ENCODE results near the gene RREB1. TPM values are rescaled to one million over a fixed set of nuclear protein-coding genes. Genes with fewer than 3 reads are reported as not detected.
A peak's percentile ranks its signal among the peaks of the same experiment; 100 is the strongest.
"Not testable (repeated sequence)": the region's sequence is repeated elsewhere in the genome, so short reads cannot be mapped to it uniquely, and the experiment has no call there.

RREB1 gene
- total and polyA plus RNA-seq, 7 experiments from 2014 or later = 4.2 to 56.7 (median 49.2) TPM

- Mint-ChIP-seq H3K27me3 (peaks cover 7 to 28% (median 16%) of the 10 kb centered on the region in 5 donors), H3K9me3 (peaks cover 0 to 13% (median 3%) of the 10 kb centered on the region in 11 donors), H3K4me3 (peak overlapping the region in 5 of 10 donors; percentile 58 to 97 (median 88)), H3K36me3 (peaks cover 0 to 7% (median 0%) of the 10 kb centered on the region in 5 donors), H3K27ac (peak overlapping the region in 1 of 9 donors; percentile 24), H3K4me1 (peaks cover 7 to 26% (median 20%) of the 10 kb centered on the region in 7 donors)
- ChIA-PET CTCF (no interaction called here), POLR2A (no interaction called here)
- H3K9me3 ChIP-seq (ENCODE audit: control insufficient read depth in 2 of 3, low read length in 3 of 3) = no peaks in the 10 kb centered on the region
- H3K36me3 ChIP-seq (ENCODE audit: control insufficient read depth in 2 of 3, insufficient read depth in 3 of 3, low read length in 3 of 3) = no peaks in the 10 kb centered on the region
- H3K27ac ChIP-seq (ENCODE audit: low read depth, low read length) = no peak overlapping the region
- DNase-seq (no peak), ATAC-seq (no peak)
- H3K4me3 ChIP-seq (ENCODE audit: low read length) = no peak overlapping the region
- no peaks in the 10 kb centered on the region for H3K27me3 ChIP-seq (ENCODE audit: control insufficient read depth in 2 of 2, insufficient read depth in 2 of 2, low read length in 2 of 2)
- H3K4me1 ChIP-seq (ENCODE audit: control insufficient read depth in 2 of 2, insufficient read depth in 2 of 2, low read length in 2 of 2) = no peaks in the 10 kb centered on the region
- intact Hi-C loops (cut with micrococcal nuclease) = no loop called here
These were observed 155.2 kb downstream of the RREB1 start for GRCh38 chr6:7262746-7263518.

DNA sequence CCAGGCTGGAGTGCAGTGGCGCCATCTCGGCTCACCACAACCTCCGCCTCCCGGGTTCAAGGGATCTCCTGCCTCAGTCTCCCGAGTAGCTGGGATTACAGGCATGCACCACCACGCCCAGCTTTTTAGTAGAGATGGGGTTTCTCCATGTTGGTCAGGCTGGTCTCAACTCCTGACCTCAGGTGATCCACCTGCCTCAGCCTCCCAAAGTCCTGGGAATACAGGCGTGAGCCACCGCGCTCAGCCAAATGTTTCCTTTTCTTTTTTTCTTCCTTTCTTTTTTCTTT lies 155.7 kb downstream of the RREB1 start:
- intact Hi-C loops (cut with micrococcal nuclease); H3K4me3 Mint-ChIP-seq; H3K36me3 ChIP-seq (ENCODE audit: control insufficient read depth in 2 of 3, insufficient read depth in 3 of 3, low read length in 3 of 3); H3K27ac ChIP-seq (ENCODE audit: low read depth, low read length); H3K4me3 ChIP-seq (ENCODE audit: low read length); H3K4me1 ChIP-seq (ENCODE audit: control insufficient read depth in 2 of 2, insufficient read depth in 2 of 2, low read length in 2 of 2); POLR2A ChIA-PET; CTCF ChIA-PET; ATAC-seq; H3K9me3 ChIP-seq (ENCODE audit: control insufficient read depth in 2 of 3, low read length in 3 of 3); H3K27me3 ChIP-seq (ENCODE audit: control insufficient read depth in 2 of 2, insufficient read depth in 2 of 2, low read length in 2 of 2); DNase-seq; H3K27ac Mint-ChIP-seq: not testable (repeated sequence)
- peaks cover 0 to 10% (median 0%) of the 10 kb centered on the region in 5 donors for H3K36me3 Mint-ChIP-seq
- H3K9me3 Mint-ChIP-seq = peaks cover 0 to 13% (median 2%) of the 10 kb centered on the region in 11 donors
- H3K4me1 Mint-ChIP-seq = peaks cover 7 to 26% (median 20%) of the 10 kb centered on the region in 7 donors
- H3K27me3 Mint-ChIP-seq = peaks cover 7 to 28% (median 16%) of the 10 kb centered on the region in 5 donors

DNA sequence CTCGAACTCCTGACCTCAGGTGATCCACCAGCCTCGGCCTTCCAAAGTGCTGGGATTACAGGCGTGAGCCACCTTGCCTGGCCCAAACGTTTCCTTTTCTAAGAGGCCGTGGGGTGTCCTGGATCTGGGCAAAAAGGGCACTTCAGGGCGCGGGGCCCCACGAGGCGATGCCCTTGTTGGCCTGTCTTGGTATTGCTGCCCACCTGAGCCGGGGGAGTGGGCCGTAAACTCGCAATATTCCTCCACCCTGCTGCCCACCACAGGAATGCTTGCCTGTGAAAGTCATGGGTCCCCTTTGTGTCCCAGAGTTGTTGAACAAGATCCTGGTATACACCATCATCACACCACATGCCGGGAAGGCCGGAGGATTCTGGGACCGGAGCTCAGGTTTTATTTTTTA lies 156.3 kb downstream of the RREB1 start:
- ATAC-seq = no peak
- ChIA-PET CTCF (interaction anchor here (0.8 kb wide), 1 partner anchor 352 kb away, joined by 5 read pairs; no protein-coding TSS in a partner anchor), POLR2A (no interaction called here)
- intact Hi-C loops (cut with micrococcal nuclease) = no loop called here
- Histone ChIP-seq H3K27ac (ENCODE audit: low read depth, low read length) (no peak overlapping the region), H3K9me3 (ENCODE audit: control insufficient read depth in 2 of 3, low read length in 3 of 3) (no peaks in the 10 kb centered on the region), H3K27me3 (ENCODE audit: control insufficient read depth in 2 of 2, insufficient read depth in 2 of 2, low read length in 2 of 2) (no peaks in the 10 kb centered on the region), H3K4me1 (ENCODE audit: control insufficient read depth in 2 of 2, insufficient read depth in 2 of 2, low read length in 2 of 2) (no peaks in the 10 kb centered on the region), H3K4me3 (ENCODE audit: low read length) (no peak overlapping the region), H3K36me3 (ENCODE audit: control insufficient read depth in 2 of 3, insufficient read depth in 3 of 3, low read length in 3 of 3) (no peaks in the 10 kb centered on the region)
- no peak overlapping the region for H3K27ac Mint-ChIP-seq
- peaks cover 0 to 13% (median 2%) of the 10 kb centered on the region in 11 donors for H3K9me3 Mint-ChIP-seq
- peaks cover 0 to 10% (median 0%) of the 10 kb centered on the region in 5 donors for H3K36me3 Mint-ChIP-seq
- peaks cover 7 to 28% (median 16%) of the 10 kb centered on the region in 5 donors for H3K27me3 Mint-ChIP-seq
- peaks cover 7 to 26% (median 20%) of the 10 kb centered on the region in 7 donors for H3K4me1 Mint-ChIP-seq
- no peak overlapping the region for H3K4me3 Mint-ChIP-seq
- no peak for DNase-seq

GRCh38 chr6:7264686-7265384 lies 157.1 kb downstream of the RREB1 start:
- Mint-ChIP-seq H3K9me3 (peaks cover 0 to 13% (median 2%) of the 10 kb centered on the region in 11 donors), H3K4me1 (peaks cover 7 to 21% (median 18%) of the 10 kb centered on the region in 7 donors), H3K27ac (peak overlapping the region in 1 of 9 donors; percentile 3), H3K27me3 (peaks cover 7 to 20% (median 9%) of the 10 kb centered on the region in 5 donors), H3K4me3 (no peak overlapping the region), H3K36me3 (peaks cover 0 to 10% (median 0%) of the 10 kb centered on the region in 5 donors)
- DNase-seq (no peak), ATAC-seq (no peak)
- ChIA-PET POLR2A (interaction anchor here (0.6 kb wide), 2 partner anchors 14 to 60 kb away, joined by 3 to 6 read pairs; no protein-coding TSS in a partner anchor), CTCF (interaction anchor here (0.8 kb wide), 1 partner anchor 351 kb away, joined by 5 read pairs; no protein-coding TSS in a partner anchor)
- no peaks in the 10 kb centered on the region for H3K4me1 ChIP-seq (ENCODE audit: control insufficient read depth in 2 of 2, insufficient read depth in 2 of 2, low read length in 2 of 2)
- no peaks in the 10 kb centered on the region for H3K27me3 ChIP-seq (ENCODE audit: control insufficient read depth in 2 of 2, insufficient read depth in 2 of 2, low read length in 2 of 2)
- no peaks in the 10 kb centered on the region for H3K36me3 ChIP-seq (ENCODE audit: control insufficient read depth in 2 of 3, insufficient read depth in 3 of 3, low read length in 3 of 3)
- intact Hi-C loops (cut with micrococcal nuclease) = no loop called here
- H3K27ac ChIP-seq (ENCODE audit: low read depth, low read length) = no peak overlapping the region
- no peaks in the 10 kb centered on the region for H3K9me3 ChIP-seq (ENCODE audit: control insufficient read depth in 2 of 3, low read length in 3 of 3)
- H3K4me3 ChIP-seq (ENCODE audit: low read length) = no peak overlapping the region

DNA sequence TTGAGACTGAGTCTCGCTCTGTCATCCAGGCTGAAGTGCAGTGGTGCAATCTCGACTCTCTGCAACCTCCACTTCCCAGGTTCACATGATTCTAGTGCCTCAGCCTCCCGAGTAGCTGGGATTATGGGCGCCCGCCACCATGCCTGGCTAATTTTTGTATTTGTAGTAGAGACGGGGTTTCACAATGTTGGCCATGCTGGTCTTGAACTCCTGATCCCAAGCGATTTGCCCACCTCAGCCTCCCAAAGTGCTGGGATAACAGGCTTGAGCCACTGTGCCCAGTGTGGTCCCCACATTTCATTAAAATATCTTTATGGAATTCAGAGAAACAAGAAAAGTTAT lies 157.6 kb downstream of the RREB1 start:
- intact Hi-C loops (cut with micrococcal nuclease); H3K4me3 Mint-ChIP-seq; H3K4me1 ChIP-seq (ENCODE audit: control insufficient read depth in 2 of 2, insufficient read depth in 2 of 2, low read length in 2 of 2); DNase-seq; H3K9me3 ChIP-seq (ENCODE audit: control insufficient read depth in 2 of 3, low read length in 3 of 3); H3K36me3 ChIP-seq (ENCODE audit: control insufficient read depth in 2 of 3, insufficient read depth in 3 of 3, low read length in 3 of 3); H3K27me3 ChIP-seq (ENCODE audit: control insufficient read depth in 2 of 2, insufficient read depth in 2 of 2, low read length in 2 of 2); H3K27ac ChIP-seq (ENCODE audit: low read depth, low read length); H3K4me3 ChIP-seq (ENCODE audit: low read length); POLR2A ChIA-PET; ATAC-seq: not testable (repeated sequence)
- Mint-ChIP-seq H3K27me3 (peaks cover 6 to 17% (median 6%) of the 10 kb centered on the region in 5 donors), H3K9me3 (peaks cover 0 to 13% (median 2%) of the 10 kb centered on the region in 11 donors), H3K4me1 (peaks cover 7 to 21% (median 17%) of the 10 kb centered on the region in 7 donors), H3K36me3 (peaks cover 0 to 10% (median 0%) of the 10 kb centered on the region in 5 donors), H3K27ac (peak overlapping the region in 1 of 9 donors; percentile 3)
- CTCF ChIA-PET = interaction anchor here (1.1 kb wide), 1 partner anchor 10 kb away, joined by 3 read pairs; no protein-coding TSS in a partner anchor

DNA sequence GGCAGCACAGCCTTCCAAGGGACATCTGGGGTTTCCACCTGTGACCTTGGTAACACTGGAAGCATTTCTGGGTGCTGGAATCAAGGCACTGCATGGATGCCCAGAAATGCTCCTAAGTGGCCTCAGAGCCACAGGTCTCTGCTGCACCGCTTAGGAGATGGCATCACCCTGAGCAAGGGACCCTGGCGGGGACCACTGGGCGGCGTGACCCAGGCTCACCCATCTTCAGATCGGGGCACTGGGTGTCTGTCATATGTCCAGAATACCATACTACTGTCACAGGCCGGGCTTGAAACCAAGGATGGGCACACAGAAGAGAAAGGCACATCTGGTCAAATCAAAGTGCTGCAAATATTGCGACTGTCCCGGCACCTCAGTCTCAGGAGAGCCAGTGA lies 159.3 kb downstream of the RREB1 start:
- ChIA-PET CTCF (no interaction called here), POLR2A (no interaction called here)
- no peaks in the 10 kb centered on the region for H3K27me3 ChIP-seq (ENCODE audit: control insufficient read depth in 2 of 2, insufficient read depth in 2 of 2, low read length in 2 of 2)
- H3K4me3 ChIP-seq (ENCODE audit: low read length) = no peak overlapping the region
- no peaks in the 10 kb centered on the region for H3K4me1 ChIP-seq (ENCODE audit: control insufficient read depth in 2 of 2, insufficient read depth in 2 of 2, low read length in 2 of 2)
- no peak overlapping the region for H3K4me3 Mint-ChIP-seq
- peaks cover 0 to 13% (median 2%) of the 10 kb centered on the region in 11 donors for H3K9me3 Mint-ChIP-seq
- H3K36me3 ChIP-seq (ENCODE audit: control insufficient read depth in 2 of 3, insufficient read depth in 3 of 3, low read length in 3 of 3) = no peaks in the 10 kb centered on the region
- intact Hi-C loops (cut with micrococcal nuclease) = no loop called here
- no peaks in the 10 kb centered on the region for H3K9me3 ChIP-seq (ENCODE audit: control insufficient read depth in 2 of 3, low read length in 3 of 3)
- DNase-seq = no peak
- H3K27me3 Mint-ChIP-seq = peaks cover 0 to 5% (median 0%) of the 10 kb centered on the region in 5 donors
- H3K27ac ChIP-seq (ENCODE audit: low read depth, low read length) = no peak overlapping the region
- H3K27ac Mint-ChIP-seq = no peak overlapping the region
- peaks cover 0 to 5% (median 4%) of the 10 kb centered on the region in 7 donors for H3K4me1 Mint-ChIP-seq
- no peak for ATAC-seq
- H3K36me3 Mint-ChIP-seq = peaks cover 0 to 10% (median 0%) of the 10 kb centered on the region in 5 donors

Data from naive thymus-derived CD4-positive, alpha-beta T cell (primary cell).